ENCODE data around the gene TJP1.

GRCh38 chr15:29669823-29670222, 152.4 kb downstream of the TJP1 start:
- no peak for TF ChIP-seq POLR2A (IDR thresholded peaks at IDR 0.05)
- no peak for TF ChIP-seq CTCF (IDR thresholded peaks at IDR 0.05)
